SK-N-SH treated with all-trans-retinoic acid at 6 μM for 48 hours (cell line): ENCODE data around the gene MACROD1.

Source experiments
- ARNTL ChIP-seq: fragments of 450-650 bp; formaldehyde crosslinking; IDR thresholded peaks from 2 replicates; pipeline ENCODE4 v1.5.0; 2020; ENCODE audit warnings: low read depth, mild to moderate bottlenecking, moderate library complexity, borderline replicate concordance
- CREB5 ChIP-seq: fragments of 250-450 bp; sonication (Bioruptor Pico); IDR thresholded peaks from 2 replicates; pipeline ENCODE4 v1.5.1; 2020; ENCODE audit warnings: low read depth, mild to moderate bottlenecking, moderate library complexity
- ESRRG ChIP-seq: fragments of 250-450 bp; sonication (Bioruptor Pico); IDR thresholded peaks from 2 replicates; pipeline ENCODE4 v1.6.1; 2021; ENCODE audit warnings: mild to moderate bottlenecking
- PATZ1 ChIP-seq: fragments of 250-450 bp; sonication (Bioruptor Pico); IDR thresholded peaks from 2 replicates; pipeline ENCODE4 v1.8.0; 2020; ENCODE audit warnings: mild to moderate bottlenecking, moderate library complexity, borderline replicate concordance
- POU6F1 ChIP-seq: fragments of 250-450 bp; sonication (Bioruptor Pico); IDR thresholded peaks from 2 replicates; pipeline ENCODE4 v1.8.0; 2021; ENCODE audit warnings: low read depth, mild to moderate bottlenecking, moderate library complexity, borderline replicate concordance
- PPARA ChIP-seq: fragments of 250-450 bp; sonication (Bioruptor Pico); IDR thresholded peaks from 2 replicates; pipeline ENCODE4 v1.5.0; 2020; ENCODE audit warnings: mild to moderate bottlenecking, borderline replicate concordance
- RARB ChIP-seq: fragments of 250-450 bp; sonication (Bioruptor Pico); IDR thresholded peaks from 2 replicates; pipeline ENCODE4 v1.8.0; 2021; ENCODE audit warnings: mild to moderate bottlenecking, moderate library complexity
- SNAI2 ChIP-seq: fragments of 250-450 bp; sonication (Bioruptor Pico); IDR thresholded peaks from 2 replicates; pipeline ENCODE4 v1.5.0; 2020; ENCODE audit warnings: mild to moderate bottlenecking, moderate library complexity
- TCF4 ChIP-seq: fragments of 250-450 bp; sonication (Bioruptor Pico); IDR thresholded peaks from 2 replicates; pipeline ENCODE4 v1.8.0; 2021; ENCODE audit warnings: mild to moderate bottlenecking, moderate library complexity, borderline replicate concordance
- TSHZ2 ChIP-seq: fragments of 250-450 bp; sonication (Bioruptor Pico); IDR thresholded peaks from 2 replicates; pipeline ENCODE4 v1.5.0; 2020; ENCODE audit warnings: mild to moderate bottlenecking, moderate library complexity
- ZC3H10 ChIP-seq: fragments of 250-450 bp; sonication (Bioruptor Pico); IDR thresholded peaks from 2 replicates; pipeline ENCODE4 v1.5.1; 2021; ENCODE audit warnings: mild to moderate bottlenecking, moderate library complexity
- ZFP3 ChIP-seq: fragments of 250-450 bp; sonication (Bioruptor Pico); IDR thresholded peaks from 2 replicates; pipeline ENCODE4 v1.5.0; 2020; ENCODE audit warnings: mild to moderate bottlenecking, moderate library complexity
- ZFP30 ChIP-seq: fragments of 450-650 bp; formaldehyde crosslinking; IDR thresholded peaks from 2 replicates; pipeline ENCODE4 v1.5.0; 2022; ENCODE audit warnings: mild to moderate bottlenecking, moderate library complexity
- ZNF70 ChIP-seq: fragments of 450-650 bp; formaldehyde crosslinking; IDR thresholded peaks from 2 replicates; pipeline ENCODE4 v1.5.0; 2020; ENCODE audit warnings: mild to moderate bottlenecking, moderate library complexity

- TF ChIP-seq ESRRG (CRISPR knock-in tag) (no peak), ZNF70 (0 out of 2 replicates have a peak, but pooled peaks have one; percentile 14), PATZ1 (CRISPR knock-in tag) (no peak), ZFP30 (CRISPR knock-in tag) (no peak), ZFP3 (CRISPR knock-in tag) (no peak), RARB (CRISPR knock-in tag) (no peak), ARNTL (CRISPR knock-in tag) (0 out of 2 replicates have a peak, but pooled peaks have one; percentile 46), ZC3H10 (CRISPR knock-in tag) (no peak), PPARA (no peak), POU6F1 (CRISPR knock-in tag) (no peak), SNAI2 (CRISPR knock-in tag) (no peak), CREB5 (CRISPR knock-in tag) (no peak), TSHZ2 (CRISPR knock-in tag) (peak; percentile 76; the same call in 1 of the 2 replicates), TCF4 (CRISPR knock-in tag) (0 out of 2 replicates have a peak, but pooled peaks have one; percentile 48)
Measured at GRCh38 chr11:64084951-64085710, 80.8 kb downstream of the MACROD1 start.
